Thyroid gland (tissue), 4 donors: Measurements from ENCODE around the gene EMP1. TPM values are rescaled to one million over a fixed set of nuclear protein-coding genes. Genes with fewer than 3 reads are reported as not detected.

Experiments used
- DNase-seq, 2 donors: peaks; one replicate each; pipeline ENCODE4 v3.0.0-alpha.2; 2019
- H3K27ac ChIP-seq, 3 donors: fragments of 200-600 bp; sonication (generic); 1 replicate in 2 of 3; 2 replicates in 1 of 3; pipeline ENCODE4 v1.5.1; 2016 to 2019; ENCODE audit warnings: mild to moderate bottlenecking in 1 of 3, moderate library complexity in 1 of 3
- H3K27me3 ChIP-seq: fragments of 200-600 bp; sonication (generic); one replicate; pipeline ENCODE4 v1.5.1; 2019
- H3K36me3 ChIP-seq, 2 donors: fragments of 200-600 bp; sonication (generic); one replicate each; pipeline ENCODE4 v1.5.1; 2016 to 2019
- H3K4me1 ChIP-seq, 2 donors: fragments of 200-600 bp; sonication (generic); one replicate each; pipeline ENCODE4 v1.5.1; 2017 to 2019
- H3K4me3 ChIP-seq, 3 donors: fragments of 200-600 bp; sonication (generic); replicated peaks in 1 of 3; 1 replicate in 2 of 3; 2 replicates in 1 of 3; pipeline ENCODE4 v1.5.1; 2016; ENCODE audit warnings: mild to moderate bottlenecking in 1 of 3
- H3K9me3 ChIP-seq: fragments of 200-600 bp; sonication (generic); one replicate; pipeline ENCODE4 v1.5.1; 2017
- CTCF ChIP-seq, 6 experiments: fragments of 200-600 bp in 3 of 6; fragments of 450-650 bp in 3 of 6; sonication (generic) in 3 of 6; IDR thresholded peaks; one replicate each; pipeline ENCODE4 v1.5.1; 2016 to 2019; ENCODE audit warnings: antibody characterized with exemption in 6 of 6, mild to moderate bottlenecking in 2 of 6, inconsistent platforms in 1 of 6, moderate library complexity in 1 of 6
- POLR2A ChIP-seq, 2 donors: fragments of 450-650 bp; IDR thresholded peaks; one replicate each; pipeline ENCODE4 v1.6.1; 2017; ENCODE audit warnings: antibody characterized with exemption in 2 of 2, mild to moderate bottlenecking in 2 of 2, moderate library complexity in 1 of 2
- WGBS, 2 donors: methylation state at CpG; one replicate each; pipeline ENCODE4 v1.1.5; 2017; 5-methylcytosine and 5-hydroxymethylcytosine counted together
- intact Hi-C: fragments of 100-400 bp; cut with DNase I; formaldehyde crosslinking; loops from one replicate; pipeline ENCODE4 v1.15.1; 2023
- total RNA-seq, 4 donors: library from RNA; depleted of rRNA; stranded (reverse); fragments of >200 nt; gene quantifications; one replicate each; pipeline ENCODE4 v1.2.3, GENCODE V29; 2016

The EMP1 gene
- total RNA-seq, 4 donors from 2014 or later = 459 to 634 (median 503) TPM

GRCh38 chr12:13189264-13189663 lies 7.3 kb upstream of the EMP1 start:
- no peaks in the 10 kb centered on the region for H3K36me3 ChIP-seq
- H3K27ac ChIP-seq = no peak overlapping the region
- no peak for TF ChIP-seq POLR2A (IDR thresholded peaks at IDR 0.05)
- no peak overlapping the region for H3K4me3 ChIP-seq
- no peaks in the 10 kb centered on the region for H3K27me3 ChIP-seq
- DNase-seq = no peak
- peaks cover 20 to 24% of the 10 kb centered on the region in 2 donors for H3K4me1 ChIP-seq
- intact Hi-C loops = no loop called here
- no peaks in the 10 kb centered on the region for H3K9me3 ChIP-seq

- no peak overlapping the region for H3K27ac ChIP-seq
- TF ChIP-seq POLR2A (IDR thresholded peaks at IDR 0.05) (no peak), CTCF (IDR thresholded peaks at IDR 0.05) (no peak)
- 61 to 66% methylated on average over 3 of the region's 3 CpGs for WGBS, 2 donors
- no peak for DNase-seq
- peaks cover 26 to 33% of the 10 kb centered on the region in 2 donors for H3K4me1 ChIP-seq
- H3K9me3 ChIP-seq = no peaks in the 10 kb centered on the region
- no peak overlapping the region for H3K4me3 ChIP-seq
- intact Hi-C loops = no loop called here
- no peaks in the 10 kb centered on the region for H3K27me3 ChIP-seq
- H3K36me3 ChIP-seq = no peaks in the 10 kb centered on the region
Measured at GRCh38 chr12:13190275-13190674, 6.3 kb upstream of the EMP1 start.

GRCh38 chr12:13192719-13193118 lies 3.8 kb upstream of the EMP1 start:
- no peaks in the 10 kb centered on the region for H3K9me3 ChIP-seq
- DNase-seq = no peak
- peaks cover 37 to 43% of the 10 kb centered on the region in 2 donors for H3K4me1 ChIP-seq
- TF ChIP-seq CTCF (IDR thresholded peaks at IDR 0.05) (no peak), POLR2A (IDR thresholded peaks at IDR 0.05) (no peak)
- H3K4me3 ChIP-seq = no peak overlapping the region
- WGBS, 2 donors = 91 to 93% methylated on average over 8 of the region's 8 CpGs
- no peaks in the 10 kb centered on the region for H3K36me3 ChIP-seq
- no peaks in the 10 kb centered on the region for H3K27me3 ChIP-seq
- H3K27ac ChIP-seq = peak overlapping the region in 2 of 3 donors; percentile 90 to 95
- intact Hi-C loops = no loop called here

- DNase-seq = no peak
- intact Hi-C loops = no loop called here
- H3K36me3 ChIP-seq = no peaks in the 10 kb centered on the region
- TF ChIP-seq POLR2A (IDR thresholded peaks at IDR 0.05) (no peak), CTCF (IDR thresholded peaks at IDR 0.05) (no peak)
- H3K4me3 ChIP-seq = no peak overlapping the region
- no peaks in the 10 kb centered on the region for H3K27me3 ChIP-seq
- H3K27ac ChIP-seq = peak overlapping the region; percentile 77 to 95 (median 90)
- H3K4me1 ChIP-seq = peaks cover 43 to 44% of the 10 kb centered on the region in 2 donors
- WGBS, 2 donors = 66 to 68% methylated on average over 11 of the region's 11 CpGs
- H3K9me3 ChIP-seq = no peaks in the 10 kb centered on the region
Measured at GRCh38 chr12:13193505-13194231, 2.9 kb upstream of the EMP1 start.

- 49 to 56% methylated on average over 5 to 6 of the region's 6 CpGs for WGBS, 2 donors
- Histone ChIP-seq H3K4me1 (peaks cover 44 to 48% of the 10 kb centered on the region in 2 donors), H3K27ac (peak overlapping the region; percentile 77 to 95 (median 90)), H3K9me3 (no peaks in the 10 kb centered on the region), H3K27me3 (no peaks in the 10 kb centered on the region), H3K4me3 (no peak overlapping the region), H3K36me3 (no peaks in the 10 kb centered on the region)
- intact Hi-C loops = no loop called here
- DNase-seq = peak in 1 of 2 donors; percentile 29
- TF ChIP-seq POLR2A (IDR thresholded peaks at IDR 0.05) (no peak), CTCF (IDR thresholded peaks at IDR 0.05) (no peak)
Measured at GRCh38 chr12:13194401-13195110, 2.0 kb upstream of the EMP1 start.
